Fibroblast of skin of right quadriceps (primary cell): ENCODE measurements around the gene STXBP5.

Experiments
- DNase-seq: peaks from one replicate; pipeline ENCODE4 v3.0.0-alpha.2; 2013

STXBP5 gene

GRCh38 chr6:147179809-147180208 is 24.4 kb upstream of the STXBP5 start:
- no peak for DNase-seq

- DNase-seq = no peak
These were observed 23.3 kb upstream of the STXBP5 start for GRCh38 chr6:147180926-147181325.

- no peak for DNase-seq
These were observed 19.8 kb upstream of the STXBP5 start for GRCh38 chr6:147184379-147184778.

- DNase-seq = no peak
These were observed 19.0 kb upstream of the STXBP5 start for GRCh38 chr6:147185216-147185615.

GRCh38 chr6:147190556-147190955 is 13.7 kb upstream of the STXBP5 start:
- no peak for DNase-seq

- no peak for DNase-seq
These were observed 11.8 kb upstream of the STXBP5 start for GRCh38 chr6:147192278-147192911.

GRCh38 chr6:147194652-147195411 is 9.4 kb upstream of the STXBP5 start:
- peak; percentile 31 for DNase-seq

GRCh38 chr6:147195510-147195909 is 8.7 kb upstream of the STXBP5 start:
- no peak for DNase-seq

GRCh38 chr6:147195987-147196386 is 8.2 kb upstream of the STXBP5 start:
- no peak for DNase-seq

- no peak for DNase-seq
These were observed 3.5 kb upstream of the STXBP5 start for GRCh38 chr6:147200711-147201110.

- DNase-seq = peak; percentile 38
These were observed 2.2 kb upstream of the STXBP5 start for GRCh38 chr6:147201885-147202515.

GRCh38 chr6:147202516-147203310 is 1.5 kb upstream of the STXBP5 start:
- DNase-seq = peak; percentile 97

GRCh38 chr6:147203311-147204059 is 732 bp upstream of the STXBP5 start:
- DNase-seq = peak; percentile 82

- no peak for DNase-seq
These were observed 660 bp downstream of the STXBP5 start for GRCh38 chr6:147204843-147205311.

GRCh38 chr6:147205690-147206600 is 1.7 kb downstream of the STXBP5 start:
- DNase-seq = no peak

- DNase-seq = no peak
These were observed 3.1 kb downstream of the STXBP5 start for GRCh38 chr6:147207351-147207750.

GRCh38 chr6:147207837-147208754 is 3.9 kb downstream of the STXBP5 start:
- DNase-seq = peak; percentile 7

GRCh38 chr6:147209762-147210449 is 5.7 kb downstream of the STXBP5 start:
- DNase-seq = no peak

- DNase-seq = no peak
These were observed 7.1 kb downstream of the STXBP5 start for GRCh38 chr6:147211349-147211748.
